K562 (cell line): ENCODE data around the gene SPEM2. TPM values are rescaled to one million over a fixed set of nuclear protein-coding genes. Genes with fewer than 3 reads are reported as not detected.

Source experiments
- COPS2 ChIP-seq: fragments of 450-650 bp; conservative IDR thresholded peaks from 2 replicates; pipeline ENCODE4 v1.6.1; 2016; ENCODE audit warnings: mild to moderate bottlenecking, moderate library complexity
- ELF2 ChIP-seq: fragments of 250-450 bp; sonication (Bioruptor Pico); IDR thresholded peaks from 2 replicates; pipeline ENCODE4 v1.5.0; 2021; ENCODE audit warnings: mild to moderate bottlenecking
- ERF ChIP-seq: fragments of 450-650 bp; formaldehyde crosslinking; IDR thresholded peaks from 2 replicates; pipeline ENCODE4 v1.4.0; 2020; ENCODE audit warnings: mild to moderate bottlenecking, mixed read lengths
- GTF2B ChIP-seq: IDR thresholded peaks from 2 replicates; pipeline ENCODE4 v1.6.1; 2011; ENCODE audit not compliant: insufficient read length; ENCODE audit errors: extremely low read depth
- HLTF ChIP-seq: fragments of 450-650 bp; IDR thresholded peaks from 2 replicates; pipeline ENCODE4 v1.6.1; 2016
- ILF3 ChIP-seq: fragments of 450-650 bp; IDR thresholded peaks from 2 replicates; pipeline ENCODE4 v1.6.1; 2018; ENCODE audit warnings: antibody characterized with exemption, mild to moderate bottlenecking, moderate library complexity, borderline replicate concordance
- KDM1A ChIP-seq, 2 experiments: fragments of 450-650 bp; IDR thresholded peaks; 2 replicates each; pipeline ENCODE4 v1.6.1; 2016; ENCODE audit warnings: mild to moderate bottlenecking in 2 of 2
- MED1 ChIP-seq: sonication (generic); formaldehyde crosslinking; IDR thresholded peaks from 2 replicates; pipeline ENCODE4 v1.8.1; 2023; ENCODE audit warnings: missing genetic modification reagents, borderline replicate concordance
- MXI1 ChIP-seq: IDR thresholded peaks from 2 replicates; pipeline ENCODE4 v1.6.1; 2011; ENCODE audit warnings: low read depth, mild to moderate bottlenecking, improper control_type of control experiment, low read length
- NR1H2 ChIP-seq: sonication (generic); formaldehyde crosslinking; IDR thresholded peaks from 2 replicates; pipeline ENCODE4 v1.4.0; 2020; ENCODE audit warnings: mild to moderate bottlenecking, missing genetic modification reagents
- NR2C1 ChIP-seq, 2 experiments: fragments of 450-650 bp; IDR thresholded peaks; 2 replicates each; pipeline ENCODE4 v1.6.1; 2017; ENCODE audit warnings: mild to moderate bottlenecking in 2 of 2, antibody characterized with exemption in 1 of 2, inconsistent platforms in 1 of 2, missing compliant biosample characterization in 1 of 2, missing genetic modification characterization in 1 of 2
- TCF7 ChIP-seq: sonication (generic); IDR thresholded peaks from 2 replicates; pipeline ENCODE4 v1.6.1; 2016; ENCODE audit warnings: antibody characterized with exemption, borderline replicate concordance
- TEAD4 ChIP-seq, 2 experiments: sonication (generic) in 1 of 2; formaldehyde crosslinking in 1 of 2; IDR thresholded peaks; 2 replicates each; pipeline versions ENCODE4 v1.6.1 to v1.8.0; 2012 to 2022; ENCODE audit warnings: borderline replicate concordance in 1 of 2, inconsistent platforms in 1 of 2, low read length in 1 of 2, mild to moderate bottlenecking in 1 of 2, missing genetic modification reagents in 1 of 2
- YY1 ChIP-seq, 3 experiments: IDR thresholded peaks; 2 replicates each; pipeline ENCODE4 v1.6.1; 2011; ENCODE audit warnings: low read length in 2 of 3, mild to moderate bottlenecking in 2 of 3, moderate library complexity in 2 of 3, borderline replicate concordance in 1 of 3, control low read depth in 1 of 3, low read depth in 1 of 3; ENCODE audit not compliant: insufficient read depth in 3 of 3, insufficient replicate concordance in 2 of 3, control insufficient read depth in 1 of 3, insufficient read length in 1 of 3; ENCODE audit errors: extremely low read depth in 1 of 3
- ZNF143 ChIP-seq: sonication (generic); formaldehyde crosslinking; IDR thresholded peaks from 2 replicates; pipeline ENCODE4 v1.9.0; 2022; ENCODE audit warnings: mild to moderate bottlenecking, missing genetic modification reagents
- ZNF175 ChIP-seq: fragments of 200-800 bp; sonication (Bioruptor generic); IDR thresholded peaks from 2 replicates; pipeline ENCODE4 v1.6.1; 2016; ENCODE audit warnings: low read depth, mild to moderate bottlenecking, missing genetic modification characterization, missing compliant biosample characterization
- ZNF324 ChIP-seq: fragments of 250-450 bp; sonication (Bioruptor Pico); IDR thresholded peaks from 2 replicates; pipeline ENCODE4 v1.4.0; 2020; ENCODE audit warnings: mild to moderate bottlenecking
- ZNF561 ChIP-seq: fragments of 450-650 bp; formaldehyde crosslinking; conservative IDR thresholded peaks from 2 replicates; pipeline ENCODE4 v1.4.0; 2020; ENCODE audit warnings: mild to moderate bottlenecking, moderate library complexity
- ZNF766 ChIP-seq: fragments of 200-800 bp; sonication (Bioruptor generic); conservative IDR thresholded peaks from 2 replicates; pipeline ENCODE4 v1.6.1; 2016; ENCODE audit warnings: missing genetic modification characterization, missing compliant biosample characterization
- polyA plus RNA-seq, 8 experiments: library from polyadenylated mRNA; depleted of rRNA in 4 of 8; stranded (reverse) in 5 of 8; unstranded in 3 of 8; fragments of >200 nt; fragmentation: Nextera tagmentation in 2 of 8; fragmentation: Illumina TruSeq in 1 of 8; extraction: Ambion mirVana in 2 of 8; extraction: Trizol in 1 of 8; gene quantifications; 2 replicates each; pipeline versions ENCODE4 v1.2.1 to v1.2.3, GENCODE V29; 2011 to 2014; ENCODE audit warnings: inconsistent platforms in 1 of 8, missing spikeins in 1 of 8
- total RNA-seq, 7 experiments: library from RNA; depleted of rRNA in 6 of 7; stranded (reverse); fragments of >200 nt in 6 of 7; fragmentation: Illumina TruSeq in 2 of 7; extraction: Trizol in 2 of 7; gene quantifications; 2 replicates each; pipeline versions ENCODE4 v1.2.1 to v1.2.3, GENCODE V29; 2011 to 2021; ENCODE audit warnings: low replicate concordance in 1 of 7
- TF ChIP-seq, protein P1 (sequence below), 2 experiments: IDR thresholded peaks in 1 of 2; conservative IDR thresholded peaks in 1 of 2; 2 replicates each; pipeline ENCODE4 v1.6.1; 2016; ENCODE audit warnings: low read depth in 2 of 2, mild to moderate bottlenecking in 1 of 2, missing compliant biosample characterization in 1 of 2, missing genetic modification characterization in 1 of 2, moderate library complexity in 1 of 2
- TF ChIP-seq, protein P2 (sequence below), 2 experiments: fragments of 250-450 bp in 1 of 2; fragments of 450-650 bp in 1 of 2; sonication (Bioruptor Pico) in 1 of 2; IDR thresholded peaks; 2 replicates each; pipeline versions ENCODE4 v1.6.1 to v1.8.0; 2016 to 2021; ENCODE audit warnings: mild to moderate bottlenecking in 2 of 2, moderate library complexity in 2 of 2, missing compliant biosample characterization in 1 of 2, missing genetic modification characterization in 1 of 2
- TF ChIP-seq, protein P3 (sequence below): sonication (generic); IDR thresholded peaks from 2 replicates; pipeline ENCODE4 v1.6.1; 2016

Gene SPEM2
- total and polyA plus RNA-seq, 9 of the 15 experiments (the other 6 are each of a cell fraction or from before 2014, with no cell fraction given), result not detected

DNA sequence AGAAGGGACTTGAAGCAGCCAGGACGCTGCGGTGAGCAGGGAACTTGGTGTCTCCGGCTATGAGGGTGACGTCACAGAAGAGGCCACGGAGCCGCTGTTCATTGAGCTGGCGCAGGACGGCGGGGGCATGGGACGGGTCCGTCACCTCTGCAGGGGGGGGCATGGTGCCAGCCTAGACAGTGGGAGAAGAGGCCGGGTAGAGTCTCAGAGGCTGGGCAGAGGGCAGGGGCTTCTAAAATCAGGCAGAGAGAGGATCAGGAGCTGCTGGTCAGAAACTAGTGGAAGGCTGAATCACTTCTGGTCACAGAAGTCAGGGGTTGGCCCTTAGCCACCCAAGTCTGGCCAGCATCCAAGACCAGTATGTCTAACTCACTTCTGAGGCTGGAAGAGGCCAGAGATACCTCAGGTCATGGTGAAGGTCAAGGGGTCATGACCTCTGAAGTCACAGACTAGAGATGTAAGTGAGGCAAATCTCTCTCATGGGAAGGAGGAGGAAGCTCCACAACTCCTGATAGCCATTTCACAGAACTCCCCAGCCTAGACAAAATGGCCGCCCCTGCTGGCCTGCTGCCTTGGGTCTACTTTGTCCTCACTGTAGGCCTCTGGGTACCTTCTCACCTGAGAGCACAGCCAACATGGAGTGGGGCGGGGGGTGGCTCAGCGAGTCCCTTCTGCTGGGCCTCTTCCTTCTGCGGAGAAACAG lies 41.4 kb downstream of the SPEM2 start (continued):
- TF ChIP-seq TEAD4 (IDR thresholded peaks at IDR 0.05; ENCODE audit: low read length) (peak; percentile 72), TEAD4 (CRISPR knock-in tag; IDR thresholded peaks at IDR 0.05; ENCODE audit: borderline replicate concordance) (no peak), ELF2 (CRISPR knock-in tag) (no peak), COPS2 (no peak), ZNF766 (CRISPR knock-in tag) (no peak), HLTF (no peak), NR1H2 (CRISPR knock-in tag) (no peak), ZNF324 (CRISPR knock-in tag) (no peak), MED1 (no peak), MXI1 (no peak), KDM1A (IDR thresholded peaks at IDR 0.05) (peak; percentile 74 to 86), ERF (no peak), ZNF561 (no peak), ILF3 (no peak), YY1 (IDR thresholded peaks at IDR 0.05; ENCODE audit: borderline replicate concordance in 1 of 3, control insufficient read depth in 1 of 3, extremely low read depth in 1 of 3, insufficient read depth in 3 of 3, insufficient read length in 1 of 3, insufficient replicate concordance in 2 of 3, low read depth in 1 of 3, low read length in 2 of 3) (peak; percentile 77 to 96 (median 89)), ZNF175 (CRISPR knock-in tag) (0 out of 2 replicates have a peak, but pooled peaks have one; percentile 45), GTF2B (no peak), NR2C1 (IDR thresholded peaks at IDR 0.05) (peak; percentile 92), NR2C1 (tag; IDR thresholded peaks at IDR 0.05) (peak; percentile 96), ZNF143 (no peak), TCF7 (no peak)
- TF ChIP-seq, protein P1, sequence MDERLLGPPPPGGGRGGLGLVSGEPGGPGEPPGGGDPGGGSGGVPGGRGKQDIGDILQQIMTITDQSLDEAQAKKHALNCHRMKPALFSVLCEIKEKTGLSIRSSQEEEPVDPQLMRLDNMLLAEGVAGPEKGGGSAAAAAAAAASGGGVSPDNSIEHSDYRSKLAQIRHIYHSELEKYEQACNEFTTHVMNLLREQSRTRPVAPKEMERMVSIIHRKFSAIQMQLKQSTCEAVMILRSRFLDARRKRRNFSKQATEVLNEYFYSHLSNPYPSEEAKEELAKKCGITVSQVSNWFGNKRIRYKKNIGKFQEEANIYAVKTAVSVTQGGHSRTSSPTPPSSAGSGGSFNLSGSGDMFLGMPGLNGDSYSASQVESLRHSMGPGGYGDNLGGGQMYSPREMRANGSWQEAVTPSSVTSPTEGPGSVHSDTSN (CRISPR knock-in tag; IDR thresholded peaks at IDR 0.05; ENCODE audit: low read depth), result no peak
- TF ChIP-seq, protein P1 (tag; conservative IDR thresholded peaks at IDR 0.05; ENCODE audit: low read depth), result no peak
- TF ChIP-seq, protein P2, sequence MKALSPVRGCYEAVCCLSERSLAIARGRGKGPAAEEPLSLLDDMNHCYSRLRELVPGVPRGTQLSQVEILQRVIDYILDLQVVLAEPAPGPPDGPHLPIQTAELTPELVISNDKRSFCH (CRISPR knock-in tag; IDR thresholded peaks at IDR 0.05), result no peak
- TF ChIP-seq, protein P2 (tag; IDR thresholded peaks at IDR 0.05), result no peak
- TF ChIP-seq, protein P3, sequence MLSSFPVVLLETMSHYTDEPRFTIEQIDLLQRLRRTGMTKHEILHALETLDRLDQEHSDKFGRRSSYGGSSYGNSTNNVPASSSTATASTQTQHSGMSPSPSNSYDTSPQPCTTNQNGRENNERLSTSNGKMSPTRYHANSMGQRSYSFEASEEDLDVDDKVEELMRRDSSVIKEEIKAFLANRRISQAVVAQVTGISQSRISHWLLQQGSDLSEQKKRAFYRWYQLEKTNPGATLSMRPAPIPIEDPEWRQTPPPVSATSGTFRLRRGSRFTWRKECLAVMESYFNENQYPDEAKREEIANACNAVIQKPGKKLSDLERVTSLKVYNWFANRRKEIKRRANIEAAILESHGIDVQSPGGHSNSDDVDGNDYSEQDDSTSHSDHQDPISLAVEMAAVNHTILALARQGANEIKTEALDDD, result peak; percentile 71
